Lung (tissue), 12 donors: ENCODE measurements around the gene PSMB5. TPM values are rescaled to one million over a fixed set of nuclear protein-coding genes. Genes with fewer than 3 reads are reported as not detected.

Source experiments
- ATAC-seq: fragments of 200-7000 bp; cut with Tn5 transposase; one replicate; pipeline ENCODE4 v1.9.1; 2020; ENCODE audit warnings: moderate number of reproducible peaks; ENCODE audit not compliant: insufficient read depth, low FRiP score
- DNase-seq, 3 donors: peaks; one replicate each; pipeline ENCODE4 v3.0.0-alpha.2; 2013 to 2017
- H3K27ac ChIP-seq, 2 donors: one replicate each; pipeline ENCODE4 v1.5.1; 2013; ENCODE audit warnings: mild to moderate bottlenecking in 2 of 2, moderate library complexity in 2 of 2, control low read depth in 1 of 2, inconsistent platforms in 1 of 2, low read depth in 1 of 2, low read length in 1 of 2
- H3K27me3 ChIP-seq, 3 donors: one replicate each; pipeline ENCODE4 v1.5.1; 2013; ENCODE audit warnings: low read length in 2 of 3; ENCODE audit not compliant: control insufficient read depth in 3 of 3, insufficient read depth in 3 of 3
- H3K36me3 ChIP-seq, 4 donors: one replicate each; pipeline ENCODE4 v1.5.1; 2013; ENCODE audit warnings: low read length in 4 of 4, mild to moderate bottlenecking in 1 of 4, moderate library complexity in 1 of 4; ENCODE audit not compliant: control insufficient read depth in 4 of 4, insufficient read depth in 4 of 4
- H3K4me1 ChIP-seq, 5 donors: one replicate each; pipeline ENCODE4 v1.5.1; 2013; ENCODE audit warnings: low read length in 5 of 5, mild to moderate bottlenecking in 2 of 5, moderate library complexity in 1 of 5; ENCODE audit not compliant: control insufficient read depth in 5 of 5, insufficient read depth in 5 of 5
- H3K4me3 ChIP-seq: one replicate; pipeline ENCODE4 v1.5.1; 2013; ENCODE audit warnings: mild to moderate bottlenecking, control low read depth, moderate library complexity
- H3K9ac ChIP-seq, 2 donors: one replicate each; pipeline ENCODE4 v1.5.1; 2013; ENCODE audit warnings: low read length in 2 of 2, control low read depth in 1 of 2; ENCODE audit not compliant: insufficient read depth in 1 of 2
- H3K9me3 ChIP-seq, 4 donors: one replicate each; pipeline ENCODE4 v1.5.1; 2013; ENCODE audit warnings: low read length in 3 of 4, mild to moderate bottlenecking in 1 of 4, moderate library complexity in 1 of 4; ENCODE audit not compliant: control insufficient read depth in 4 of 4, insufficient read depth in 3 of 4
- WGBS, 2 donors: extraction: QIAGEN DNeasy Blood & Tissue Kit; methylation state at CpG; one replicate each; pipeline ENCODE4 v1.1.7; 2013; 5-methylcytosine and 5-hydroxymethylcytosine counted together
- polyA plus RNA-seq, 2 donors: library from polyadenylated mRNA; stranded (reverse); fragments of 200-250 nt; gene quantifications; one replicate each; pipeline ENCODE4 v1.2.1, GENCODE V29; 2013
- total RNA-seq, 2 donors: library from RNA; depleted of rRNA in 1 of 2; stranded (reverse); fragments of >200 nt in 1 of 2; gene quantifications; one replicate each; pipeline ENCODE4 v1.2.1, GENCODE V29; 2014 to 2021
- TF ChIP-seq, protein P1 (sequence below): IDR thresholded peaks from 2 replicates; pipeline ENCODE4 v1.5.1; 2012; ENCODE audit warnings: mild to moderate bottlenecking; ENCODE audit errors: control extremely low read depth, extremely low read depth
- donor health status: control.
- donor health status: control.
- donor health status: Bipolar disorder and iron deficiency.
- donor health status: healthy.
- donor health status: DM: yes; HTN: yes; CAD: no.

Gene PSMB5
- total and polyA plus RNA-seq, 4 donors = 64.8 to 147 (median 101) TPM

- Histone ChIP-seq H3K4me1 (peaks cover 0 to 8% (median 4%) of the 10 kb centered on the region in 5 donors), H3K27ac (peak overlapping the region in 1 of 2 donors; percentile 61), H3K9me3 (no peaks in the 10 kb centered on the region), H3K36me3 (peaks cover 0 to 9% (median 3%) of the 10 kb centered on the region in 4 donors), H3K4me3 (no peak overlapping the region), H3K9ac (no peak overlapping the region), H3K27me3 (no peaks in the 10 kb centered on the region)
- TF ChIP-seq, protein P1, sequence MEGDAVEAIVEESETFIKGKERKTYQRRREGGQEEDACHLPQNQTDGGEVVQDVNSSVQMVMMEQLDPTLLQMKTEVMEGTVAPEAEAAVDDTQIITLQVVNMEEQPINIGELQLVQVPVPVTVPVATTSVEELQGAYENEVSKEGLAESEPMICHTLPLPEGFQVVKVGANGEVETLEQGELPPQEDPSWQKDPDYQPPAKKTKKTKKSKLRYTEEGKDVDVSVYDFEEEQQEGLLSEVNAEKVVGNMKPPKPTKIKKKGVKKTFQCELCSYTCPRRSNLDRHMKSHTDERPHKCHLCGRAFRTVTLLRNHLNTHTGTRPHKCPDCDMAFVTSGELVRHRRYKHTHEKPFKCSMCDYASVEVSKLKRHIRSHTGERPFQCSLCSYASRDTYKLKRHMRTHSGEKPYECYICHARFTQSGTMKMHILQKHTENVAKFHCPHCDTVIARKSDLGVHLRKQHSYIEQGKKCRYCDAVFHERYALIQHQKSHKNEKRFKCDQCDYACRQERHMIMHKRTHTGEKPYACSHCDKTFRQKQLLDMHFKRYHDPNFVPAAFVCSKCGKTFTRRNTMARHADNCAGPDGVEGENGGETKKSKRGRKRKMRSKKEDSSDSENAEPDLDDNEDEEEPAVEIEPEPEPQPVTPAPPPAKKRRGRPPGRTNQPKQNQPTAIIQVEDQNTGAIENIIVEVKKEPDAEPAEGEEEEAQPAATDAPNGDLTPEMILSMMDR = no peak
- WGBS, 2 donors = 85 to 94% methylated on average over 9 of the region's 9 CpGs
- ATAC-seq (no peak), DNase-seq (no peak)
Observed at GRCh38 chr14:22995889-22996625, 38.6 kb downstream of the PSMB5 start.

GRCh38 chr14:22994762-22995275 is 39.9 kb downstream of the PSMB5 start:
- 9 to 16% methylated on average over 4 of the region's 4 CpGs for WGBS, 2 donors
- no peak for ATAC-seq
- Histone ChIP-seq H3K4me3 (no peak overlapping the region), H3K9ac (no peak overlapping the region), H3K36me3 (peaks cover 1 to 12% (median 3%) of the 10 kb centered on the region in 4 donors), H3K27ac (no peak overlapping the region), H3K27me3 (no peaks in the 10 kb centered on the region), H3K9me3 (no peaks in the 10 kb centered on the region), H3K4me1 (peaks cover 0 to 8% (median 4%) of the 10 kb centered on the region in 5 donors)
- DNase-seq = peak; percentile 66 to 78 (median 77)
- TF ChIP-seq, protein P1 = peak; percentile 28

DNA sequence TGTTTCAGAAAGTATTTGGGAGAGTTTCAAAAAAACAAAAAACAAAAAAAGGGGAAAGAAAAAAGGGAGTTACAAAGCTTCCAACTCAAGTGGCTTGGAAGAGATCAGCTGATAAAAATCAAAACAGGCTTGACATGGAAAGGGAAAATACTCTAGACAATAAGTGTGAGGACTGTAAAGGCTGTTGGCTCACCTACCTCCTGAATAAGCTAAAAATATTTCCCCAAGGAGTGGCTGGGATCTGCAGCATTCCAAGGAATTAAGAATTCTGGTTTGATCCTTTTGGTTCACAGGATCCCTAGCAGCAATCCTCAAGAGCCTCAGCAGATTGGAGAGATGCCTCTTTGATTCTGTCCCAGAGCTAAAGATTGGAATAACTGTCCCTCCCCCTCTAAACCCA is 41.2 kb downstream of the PSMB5 start:
- H3K9me3 ChIP-seq = no peaks in the 10 kb centered on the region
- peaks cover 0 to 8% (median 4%) of the 10 kb centered on the region in 5 donors for H3K4me1 ChIP-seq
- H3K36me3 ChIP-seq = peaks cover 0 to 8% (median 4%) of the 10 kb centered on the region in 4 donors
- no peak for ATAC-seq
- TF ChIP-seq, protein P1 = no peak
- no peak overlapping the region for H3K27ac ChIP-seq
- H3K4me3 ChIP-seq = no peak overlapping the region
- DNase-seq = no peak
- no peaks in the 10 kb centered on the region for H3K27me3 ChIP-seq
- H3K9ac ChIP-seq = no peak overlapping the region
